ENCODE data around the gene DSE. TPM values are rescaled to one million over a fixed set of nuclear protein-coding genes. Genes with fewer than 3 reads are reported as not detected.
"Not testable (repeated sequence)": the region's sequence is repeated elsewhere in the genome, so short reads cannot be mapped to it uniquely, and the experiment has no call there.

Gene DSE
- polyA plus RNA-seq, 3 donors, result 14.6 to 36.5 (median 28.4) TPM

GRCh38 chr6:116323863-116324262, 46.9 kb upstream of the DSE start:
- H3K4me2 ChIP-seq (replicated peaks; ENCODE audit: extremely low read depth, low read length, poor library complexity, severe bottlenecking), result no peak overlapping the region
- intact Hi-C loops (cut with micrococcal nuclease), result no loop called here
- Mint-ChIP-seq H3K27ac (no peak overlapping the region), H3K4me1 (peaks cover 2% of the 10 kb centered on the region), H3K27me3 (ENCODE audit: low read depth in 3 of 3) (no peaks in the 10 kb centered on the region), H3K4me3 (no peak overlapping the region), H3K36me3 (no peaks in the 10 kb centered on the region), H3K9me3 (no peaks in the 10 kb centered on the region)
- no peak for DNase-seq
- no peaks in the 10 kb centered on the region for H3K9me3 ChIP-seq (replicated peaks in 1 of 2; ENCODE audit: control insufficient read depth in 1 of 2, insufficient read depth in 1 of 2, low read length in 2 of 2)
- TF ChIP-seq CTCF (IDR thresholded peaks at IDR 0.05), result no peak
- H2AFZ ChIP-seq (ENCODE audit: insufficient read depth, low read depth, low read length, poor library complexity, severe bottlenecking), result no peak overlapping the region
- no peaks in the 10 kb centered on the region for H3K4me1 ChIP-seq (ENCODE audit: control insufficient read depth in 1 of 2, insufficient read depth in 2 of 2, low read length in 2 of 2)
- no peaks in the 10 kb centered on the region for H3K27me3 ChIP-seq (ENCODE audit: control insufficient read depth in 2 of 2, insufficient read depth in 2 of 2, low read length in 2 of 2)
- no peak overlapping the region for H3K27ac ChIP-seq (ENCODE audit: low read depth in 1 of 2, low read length in 2 of 2)
- no peaks in the 10 kb centered on the region for H4K20me1 ChIP-seq (ENCODE audit: insufficient read depth, low read length)
- H3K4me3 ChIP-seq (replicated peaks in 1 of 3; ENCODE audit: low read depth in 2 of 3, low read length in 3 of 3), result no peak overlapping the region
- H3K36me3 ChIP-seq (replicated peaks in 1 of 2; ENCODE audit: control insufficient read depth in 1 of 2, insufficient read depth in 2 of 2, low read length in 2 of 2), result no peaks in the 10 kb centered on the region
- no peak overlapping the region for H3K9ac ChIP-seq (ENCODE audit: insufficient read depth, low read length, poor library complexity, severe bottlenecking)
- no CpG with 5 or more reads among the region's 1 CpG for WGBS (ENCODE audit: insufficient coverage)
- no peaks in the 10 kb centered on the region for H3K79me2 ChIP-seq (ENCODE audit: insufficient read depth, low read length)

GRCh38 chr6:116325634-116326132, 45.1 kb upstream of the DSE start:
- H3K27me3 Mint-ChIP-seq (ENCODE audit: low read depth in 3 of 3); H3K36me3 ChIP-seq (replicated peaks in 1 of 2; ENCODE audit: control insufficient read depth in 1 of 2, insufficient read depth in 2 of 2, low read length in 2 of 2); H4K20me1 ChIP-seq (ENCODE audit: insufficient read depth, low read length); intact Hi-C loops (cut with micrococcal nuclease); H3K4me1 Mint-ChIP-seq; H3K79me2 ChIP-seq (ENCODE audit: insufficient read depth, low read length); H3K4me1 ChIP-seq (ENCODE audit: control insufficient read depth in 1 of 2, insufficient read depth in 2 of 2, low read length in 2 of 2); DNase-seq; H3K27ac Mint-ChIP-seq; H3K9me3 ChIP-seq (replicated peaks in 1 of 2; ENCODE audit: control insufficient read depth in 1 of 2, insufficient read depth in 1 of 2, low read length in 2 of 2); H3K4me2 ChIP-seq (replicated peaks; ENCODE audit: extremely low read depth, low read length, poor library complexity, severe bottlenecking); H3K27me3 ChIP-seq (ENCODE audit: control insufficient read depth in 2 of 2, insufficient read depth in 2 of 2, low read length in 2 of 2); H3K4me3 ChIP-seq (replicated peaks in 1 of 3; ENCODE audit: low read depth in 2 of 3, low read length in 3 of 3); H3K9me3 Mint-ChIP-seq; H3K4me3 Mint-ChIP-seq; H2AFZ ChIP-seq (ENCODE audit: insufficient read depth, low read depth, low read length, poor library complexity, severe bottlenecking); H3K27ac ChIP-seq (ENCODE audit: low read depth in 1 of 2, low read length in 2 of 2); H3K9ac ChIP-seq (ENCODE audit: insufficient read depth, low read length, poor library complexity, severe bottlenecking); H3K36me3 Mint-ChIP-seq: not testable (repeated sequence)
- WGBS (ENCODE audit: insufficient coverage), result no CpG with 5 or more reads among the region's 11 CpGs
